IMR-90 (cell line): ENCODE data around the gene ZNF181. TPM values are rescaled to one million over a fixed set of nuclear protein-coding genes. Genes with fewer than 3 reads are reported as not detected.

ENCODE experiments used
- ATAC-seq: fragments of 200-7000 bp; cut with Tn5 transposase; 2 replicates; pipeline ENCODE4 v1.9.1; 2020; ENCODE audit warnings: low read depth, mild to moderate bottlenecking, moderate library complexity
- BruUV-seq: library from RNA; stranded (reverse); fragments of 400-500 nt; replicated peaks from 2 replicates; lab custom pipeline; 2021; lab: Mats Ljungman, UMichigan
- CTCF ChIA-PET: fragments of 300-600 bp; formaldehyde crosslinking; extraction: SDS; loops from one replicate; lab custom pipeline; 2021; ENCODE audit warnings: antibody characterized with exemption; lab: Yijun Ruan, JAX
- POLR2A ChIA-PET: fragments of 300-600 bp; sonication (Branson Sonifier 250); formaldehyde crosslinking; loops from one replicate; lab custom pipeline; 2022; ENCODE audit warnings: antibody characterized with exemption; ENCODE audit not compliant: unreplicated experiment; lab: Charles Lee
- DNase-seq: peaks from one replicate; pipeline ENCODE4 v3.0.0; 2013
- H2AFZ ChIP-seq: replicated peaks from 2 replicates; pipeline ENCODE3; 2013; ENCODE audit warnings: low read length, mild to moderate bottlenecking; ENCODE audit not compliant: poor library complexity
- H2AK5ac ChIP-seq: 2 replicates; pipeline ENCODE4 v1.6.1; 2013; ENCODE audit warnings: low read depth, low read length, inconsistent platforms
- H2AK9ac ChIP-seq: replicated peaks from 2 replicates; pipeline ENCODE3; 2013; ENCODE audit warnings: mild to moderate bottlenecking, low read depth, low read length, moderate library complexity; ENCODE audit not compliant: poor library complexity
- H2BK120ac ChIP-seq: 2 replicates; pipeline ENCODE4 v1.6.1; 2013; ENCODE audit warnings: low read depth, low read length, inconsistent platforms
- H2BK15ac ChIP-seq: 3 replicates; pipeline ENCODE4 v1.6.1; 2013; ENCODE audit warnings: low read depth, low read length, inconsistent platforms
- H2BK20ac ChIP-seq: 2 replicates; pipeline ENCODE4 v1.6.1; 2013; ENCODE audit warnings: low read depth, mild to moderate bottlenecking, inconsistent platforms, low read length, moderate library complexity
- H2BK5ac ChIP-seq: 2 replicates; pipeline ENCODE4 v1.6.1; 2013; ENCODE audit warnings: mild to moderate bottlenecking, low read depth, low read length, inconsistent platforms; ENCODE audit not compliant: poor library complexity, severe bottlenecking
- H3K14ac ChIP-seq: replicated peaks from 2 replicates; pipeline ENCODE4 v1.6.1; 2013; ENCODE audit warnings: low read depth, low read length, inconsistent platforms
- H3K18ac ChIP-seq: 2 replicates; pipeline ENCODE4 v1.6.1; 2013; ENCODE audit warnings: low read depth, low read length, control low read depth
- H3K23ac ChIP-seq: 2 replicates; pipeline ENCODE4 v1.6.1; 2013; ENCODE audit warnings: low read depth, low read length, inconsistent platforms
- H3K27ac ChIP-seq: 2 replicates; pipeline ENCODE4 v1.5.1; 2013; ENCODE audit warnings: mild to moderate bottlenecking, control low read depth, low read length; ENCODE audit not compliant: insufficient read depth
- H3K27me3 ChIP-seq: 2 replicates; pipeline ENCODE4 v1.6.1; 2013; ENCODE audit warnings: low read length; ENCODE audit not compliant: control insufficient read depth, insufficient read depth
- H3K36me3 ChIP-seq: 2 replicates; pipeline ENCODE4 v1.6.1; 2013; ENCODE audit warnings: low read length, mixed read lengths; ENCODE audit not compliant: control insufficient read depth, insufficient read depth
- H3K4ac ChIP-seq: 2 replicates; pipeline ENCODE4 v1.6.1; 2013; ENCODE audit warnings: low read depth, low read length, inconsistent platforms
- H3K4me1 ChIP-seq: 2 replicates; pipeline ENCODE4 v1.6.1; 2013; ENCODE audit warnings: low read length, mixed read lengths; ENCODE audit not compliant: control insufficient read depth, insufficient read depth
- H3K4me2 ChIP-seq: 2 replicates; pipeline ENCODE4 v1.6.1; 2013; ENCODE audit warnings: low read depth, mild to moderate bottlenecking, control low read depth, low read length, moderate library complexity
- H3K4me3 ChIP-seq: 2 replicates; pipeline ENCODE4 v1.5.1; 2013; ENCODE audit warnings: low read depth, mild to moderate bottlenecking, control low read depth, low read length, moderate library complexity; ENCODE audit not compliant: insufficient read depth
- H3K56ac ChIP-seq: 2 replicates; pipeline ENCODE4 v1.6.1; 2013; ENCODE audit warnings: low read length, inconsistent platforms; ENCODE audit not compliant: insufficient read depth; ENCODE audit errors: extremely low read depth
- H3K79me1 ChIP-seq, 2 experiments: 2 replicates each; pipeline ENCODE4 v1.6.1; 2013; ENCODE audit warnings: low read length in 2 of 2, inconsistent platforms in 1 of 2, low read depth in 1 of 2
- H3K9ac ChIP-seq: 2 replicates; pipeline ENCODE4 v1.6.1; 2013; ENCODE audit warnings: low read depth, low read length, control low read depth
- H3K9me1 ChIP-seq: 2 replicates; pipeline ENCODE4 v1.6.1; 2013; ENCODE audit warnings: low read length, inconsistent platforms; ENCODE audit not compliant: insufficient read depth
- H3K9me3 ChIP-seq: 2 replicates; pipeline ENCODE4 v1.6.1; 2013; ENCODE audit warnings: low read length; ENCODE audit not compliant: control insufficient read depth, insufficient read depth
- H4K20me1 ChIP-seq: 2 replicates; pipeline ENCODE4 v1.6.1; 2013; ENCODE audit warnings: low read length, inconsistent platforms; ENCODE audit not compliant: insufficient read depth
- H4K5ac ChIP-seq: 2 replicates; pipeline ENCODE4 v1.6.1; 2013; ENCODE audit warnings: mild to moderate bottlenecking, low read depth, low read length, control low read depth
- H4K8ac ChIP-seq, 2 experiments: 2 replicates each; pipeline ENCODE4 v1.6.1; 2013; ENCODE audit warnings: low read depth in 2 of 2, low read length in 2 of 2, control low read depth in 1 of 2, inconsistent platforms in 1 of 2
- H4K91ac ChIP-seq: 2 replicates; pipeline ENCODE4 v1.6.1; 2013; ENCODE audit warnings: low read depth, low read length, inconsistent platforms; ENCODE audit not compliant: insufficient read depth
- CEBPB ChIP-seq: IDR thresholded peaks from 2 replicates; pipeline ENCODE4 v1.6.1; 2012; ENCODE audit warnings: low read depth, low read length, improper control_type of control experiment
- MAFK ChIP-seq: IDR thresholded peaks from 2 replicates; pipeline ENCODE4 v1.6.1; 2012; ENCODE audit warnings: low read depth, low read length, improper control_type of control experiment
- NFE2L2 ChIP-seq: fragments of 150-350 bp; IDR thresholded peaks from 2 replicates; pipeline ENCODE4 v1.6.1; 2016; ENCODE audit warnings: low read depth, mild to moderate bottlenecking, low read length
- RAD21 ChIP-seq: IDR thresholded peaks from 2 replicates; pipeline ENCODE4 v1.6.1; 2012; ENCODE audit warnings: low read length, improper control_type of control experiment
- RFX5 ChIP-seq: IDR thresholded peaks from 2 replicates; pipeline ENCODE4 v1.8.0; 2012; ENCODE audit warnings: low read depth, mild to moderate bottlenecking, low read length, moderate library complexity
- SMC3 ChIP-seq: fragments of 150-350 bp; IDR thresholded peaks from 2 replicates; pipeline ENCODE4 v1.6.1; 2016; ENCODE audit warnings: low read depth, mild to moderate bottlenecking, antibody characterized with exemption, low read length, moderate library complexity
- WGBS, 2 experiments: methylation state at CpG; one replicate each; pipeline versions ENCODE4 v1.1.5 to v1.1.7; 2013; ENCODE audit warnings: missing lambda C conversion rate in 2 of 2; ENCODE audit not compliant: insufficient read length in 1 of 2; ENCODE audit errors: extremely low coverage in 2 of 2; 5-methylcytosine and 5-hydroxymethylcytosine counted together
- dilution Hi-C: fragments of 300-500 bp; cut with HindIII; formaldehyde crosslinking; loops from one replicate; pipeline ENCODE4 v1.14.3; 2018; ENCODE audit warnings: low sequenced_read_pairs; ENCODE audit not compliant: unreplicated experiment
- in situ Hi-C: fragments of 300-500 bp; cut with MboI; formaldehyde crosslinking; loops from 3 replicates; pipeline ENCODE4 v1.14.3; 2019; ENCODE audit warnings: low sequenced_read_pairs, inconsistent platforms, mixed read lengths
- intact Hi-C: fragments of 100-400 bp; cut with micrococcal nuclease; formaldehyde crosslinking; loops from 2 replicates; pipeline ENCODE4 v1.10.0; 2022
- polyA plus RNA-seq, 3 experiments: library from polyadenylated mRNA; depleted of rRNA; stranded (reverse); fragments of >200 nt; gene quantifications; 2 replicates each; pipeline ENCODE4 v1.2.3, GENCODE V29; 2012; ENCODE audit warnings: low replicate concordance in 1 of 3
- total RNA-seq: library from RNA; depleted of rRNA; stranded (reverse); fragments of >200 nt; gene quantifications from 2 replicates; pipeline ENCODE4 v1.2.3, GENCODE V29; 2012
- TF ChIP-seq, protein P1 (sequence below): conservative IDR thresholded peaks from 2 replicates; pipeline ENCODE4 v1.5.1; 2012; ENCODE audit warnings: mild to moderate bottlenecking, low read depth, low read length, improper control_type of control experiment

Gene ZNF181
- total and polyA plus RNA-seq, 2 of the 4 experiments (the other 2 are of a cell fraction): 3.8 to 7.5 TPM

DNA sequence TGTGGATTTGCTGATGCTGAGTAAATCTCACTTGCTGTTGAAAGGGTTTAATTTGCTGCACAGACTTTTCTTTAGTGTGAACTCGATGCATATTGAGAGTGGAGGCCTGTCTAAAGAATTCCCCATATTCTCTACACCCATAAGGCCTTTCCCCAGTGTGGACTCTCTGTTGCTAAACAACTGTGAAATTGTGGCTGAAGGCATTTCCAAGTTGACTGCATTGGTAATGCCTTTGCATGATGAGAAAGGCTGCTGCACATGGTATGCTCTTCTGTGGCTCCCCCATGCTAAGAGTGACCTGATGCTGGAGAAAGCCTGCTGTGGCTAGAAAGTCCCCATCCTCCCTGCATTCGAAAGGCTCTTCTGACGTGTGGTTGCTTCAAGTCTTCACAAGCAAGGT is 45.6 kb downstream of the ZNF181 start:
- BruUV-seq: no TSS peak

More for the DNA sequence above, 45.6 kb downstream of the ZNF181 start:
- TF ChIP-seq, protein P1, sequence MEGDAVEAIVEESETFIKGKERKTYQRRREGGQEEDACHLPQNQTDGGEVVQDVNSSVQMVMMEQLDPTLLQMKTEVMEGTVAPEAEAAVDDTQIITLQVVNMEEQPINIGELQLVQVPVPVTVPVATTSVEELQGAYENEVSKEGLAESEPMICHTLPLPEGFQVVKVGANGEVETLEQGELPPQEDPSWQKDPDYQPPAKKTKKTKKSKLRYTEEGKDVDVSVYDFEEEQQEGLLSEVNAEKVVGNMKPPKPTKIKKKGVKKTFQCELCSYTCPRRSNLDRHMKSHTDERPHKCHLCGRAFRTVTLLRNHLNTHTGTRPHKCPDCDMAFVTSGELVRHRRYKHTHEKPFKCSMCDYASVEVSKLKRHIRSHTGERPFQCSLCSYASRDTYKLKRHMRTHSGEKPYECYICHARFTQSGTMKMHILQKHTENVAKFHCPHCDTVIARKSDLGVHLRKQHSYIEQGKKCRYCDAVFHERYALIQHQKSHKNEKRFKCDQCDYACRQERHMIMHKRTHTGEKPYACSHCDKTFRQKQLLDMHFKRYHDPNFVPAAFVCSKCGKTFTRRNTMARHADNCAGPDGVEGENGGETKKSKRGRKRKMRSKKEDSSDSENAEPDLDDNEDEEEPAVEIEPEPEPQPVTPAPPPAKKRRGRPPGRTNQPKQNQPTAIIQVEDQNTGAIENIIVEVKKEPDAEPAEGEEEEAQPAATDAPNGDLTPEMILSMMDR: no peak
- no peak for TF ChIP-seq RAD21
- no peak for TF ChIP-seq SMC3
- no peak for TF ChIP-seq NFE2L2
- TF ChIP-seq MAFK: no peak
- no peak for TF ChIP-seq RFX5
- TF ChIP-seq CEBPB: no peak
- no peaks in the 10 kb centered on the region for H3K9me3 ChIP-seq
- intact Hi-C loops: no loop called here
- H2BK5ac ChIP-seq: no peak overlapping the region
- ATAC-seq (no peak), DNase-seq (no peak)
- H2BK120ac ChIP-seq: no peak overlapping the region
- H2AFZ ChIP-seq: no peak overlapping the region
- H4K91ac ChIP-seq: no peak overlapping the region
- H3K23ac ChIP-seq: no peak overlapping the region
- H3K27ac ChIP-seq: no peak overlapping the region
- H3K36me3 ChIP-seq: no peaks in the 10 kb centered on the region
- no peak overlapping the region for H3K4me3 ChIP-seq
- no peaks in the 10 kb centered on the region for H3K79me1 ChIP-seq
- no peak overlapping the region for H3K14ac ChIP-seq
- H2AK9ac ChIP-seq: no peak overlapping the region
- H2BK15ac ChIP-seq: no peak overlapping the region
- POLR2A ChIA-PET: no interaction called here
- H4K8ac ChIP-seq: no peak overlapping the region
- no peak overlapping the region for H2BK20ac ChIP-seq
- H3K9me1 ChIP-seq: no peaks in the 10 kb centered on the region
- no peak overlapping the region for H4K5ac ChIP-seq
- no peak overlapping the region for H3K9ac ChIP-seq
- in situ Hi-C loops: no loop called here
- H4K20me1 ChIP-seq: no peaks in the 10 kb centered on the region
- CTCF ChIA-PET: no interaction called here
- H3K4me2 ChIP-seq: no peak overlapping the region
- H3K18ac ChIP-seq: no peak overlapping the region
- H3K27me3 ChIP-seq: no peaks in the 10 kb centered on the region
- no peaks in the 10 kb centered on the region for H3K4me1 ChIP-seq
- no peak overlapping the region for H3K56ac ChIP-seq
- no CpG with 5 or more reads among the region's 3 CpGs for WGBS, 2 experiments
- no peak overlapping the region for H2AK5ac ChIP-seq
- H3K4ac ChIP-seq: no peak overlapping the region
- dilution Hi-C loops: no loop called here
